Hepatocyte (in vitro differentiated cells): ENCODE results near the gene APOE. TPM values are rescaled to one million over a fixed set of nuclear protein-coding genes. Genes with fewer than 3 reads are reported as not detected.

Experiments used
- DNase-seq: peaks from one replicate; pipeline ENCODE4 v3.0.0-alpha.2; 2016; ENCODE audit warnings: low spot score
- H2AFZ ChIP-seq: fragments of 200-600 bp; sonication (generic); 2 replicates; pipeline ENCODE4 v1.6.0; 2016; ENCODE audit warnings: antibody characterized with exemption, mild to moderate bottlenecking
- H3K27ac ChIP-seq: fragments of 200-600 bp; sonication (generic); 2 replicates; pipeline ENCODE4 v1.5.1; 2016; ENCODE audit warnings: mild to moderate bottlenecking
- H3K27me3 ChIP-seq: fragments of 200-600 bp; sonication (generic); 2 replicates; pipeline ENCODE4 v1.6.1; 2016
- H3K36me3 ChIP-seq: fragments of 200-600 bp; sonication (generic); replicated peaks from 2 replicates; pipeline ENCODE4 v1.5.1; 2016; ENCODE audit warnings: low read depth; ENCODE audit not compliant: insufficient read depth
- H3K4me1 ChIP-seq: fragments of 200-600 bp; sonication (generic); 2 replicates; pipeline ENCODE4 v1.5.1; 2016; ENCODE audit warnings: mild to moderate bottlenecking, moderate library complexity; ENCODE audit not compliant: insufficient read depth
- H3K4me2 ChIP-seq: fragments of 200-600 bp; sonication (generic); 2 replicates; pipeline ENCODE4 v1.6.0; 2016
- H3K4me3 ChIP-seq: fragments of 200-600 bp; sonication (generic); 2 replicates; pipeline ENCODE4 v1.5.1; 2016; ENCODE audit warnings: mild to moderate bottlenecking
- H3K79me2 ChIP-seq: fragments of 200-600 bp; sonication (generic); 2 replicates; pipeline ENCODE4 v1.6.0; 2017; ENCODE audit warnings: mild to moderate bottlenecking
- H3K9me2 ChIP-seq: fragments of 200-600 bp; sonication (generic); replicated peaks from 2 replicates; pipeline ENCODE4 v1.6.0; 2017; ENCODE audit warnings: mild to moderate bottlenecking; ENCODE audit not compliant: insufficient read depth
- H3K9me3 ChIP-seq: fragments of 200-600 bp; sonication (generic); 2 replicates; pipeline ENCODE4 v1.5.1; 2016; ENCODE audit warnings: low read depth, mild to moderate bottlenecking
- H4K20me1 ChIP-seq: fragments of 200-600 bp; sonication (generic); 2 replicates; pipeline ENCODE4 v1.6.0; 2016; ENCODE audit warnings: mild to moderate bottlenecking; ENCODE audit not compliant: insufficient read depth, poor library complexity, severe bottlenecking
- EZH2 ChIP-seq: fragments of 200-600 bp; sonication (generic); IDR thresholded peaks from 2 replicates; pipeline ENCODE4 v1.6.1; 2016; ENCODE audit warnings: antibody characterized with exemption, mild to moderate bottlenecking, borderline replicate concordance
- EZH2phosphoT487 ChIP-seq: fragments of 200-600 bp; sonication (generic); IDR thresholded peaks from one replicate; pipeline ENCODE4 v1.6.1; 2018; ENCODE audit warnings: antibody characterized with exemption, mild to moderate bottlenecking, low read depth, moderate library complexity; ENCODE audit not compliant: unreplicated experiment, severe bottlenecking
- WGBS: methylation state at CpG from one replicate; pipeline ENCODE4 v1.1.6; 2016; ENCODE audit warnings: low lambda C conversion rate; ENCODE audit errors: missing lambda C conversion rate; 5-methylcytosine and 5-hydroxymethylcytosine counted together
- polyA plus RNA-seq: library from polyadenylated mRNA; unstranded; fragments of >200 nt; fragmentation: Nextera tagmentation; extraction: Ambion mirVana; gene quantifications from 2 replicates; pipeline ENCODE4 v1.2.1, GENCODE V29; 2016
- total RNA-seq: library from RNA; depleted of rRNA; stranded (reverse); fragments of >200 nt; gene quantifications from 2 replicates; pipeline ENCODE4 v1.2.3, GENCODE V29; 2014
- TF ChIP-seq, protein P1 (sequence below): fragments of 200-600 bp; sonication (generic); IDR thresholded peaks from 2 replicates; pipeline ENCODE4 v1.5.1; 2016; ENCODE audit warnings: antibody characterized with exemption, mild to moderate bottlenecking; ENCODE audit not compliant: poor library complexity

The APOE gene
- total and polyA plus RNA-seq, 2 experiments from 2014 or later: 3,946 to 4,019 TPM

DNA sequence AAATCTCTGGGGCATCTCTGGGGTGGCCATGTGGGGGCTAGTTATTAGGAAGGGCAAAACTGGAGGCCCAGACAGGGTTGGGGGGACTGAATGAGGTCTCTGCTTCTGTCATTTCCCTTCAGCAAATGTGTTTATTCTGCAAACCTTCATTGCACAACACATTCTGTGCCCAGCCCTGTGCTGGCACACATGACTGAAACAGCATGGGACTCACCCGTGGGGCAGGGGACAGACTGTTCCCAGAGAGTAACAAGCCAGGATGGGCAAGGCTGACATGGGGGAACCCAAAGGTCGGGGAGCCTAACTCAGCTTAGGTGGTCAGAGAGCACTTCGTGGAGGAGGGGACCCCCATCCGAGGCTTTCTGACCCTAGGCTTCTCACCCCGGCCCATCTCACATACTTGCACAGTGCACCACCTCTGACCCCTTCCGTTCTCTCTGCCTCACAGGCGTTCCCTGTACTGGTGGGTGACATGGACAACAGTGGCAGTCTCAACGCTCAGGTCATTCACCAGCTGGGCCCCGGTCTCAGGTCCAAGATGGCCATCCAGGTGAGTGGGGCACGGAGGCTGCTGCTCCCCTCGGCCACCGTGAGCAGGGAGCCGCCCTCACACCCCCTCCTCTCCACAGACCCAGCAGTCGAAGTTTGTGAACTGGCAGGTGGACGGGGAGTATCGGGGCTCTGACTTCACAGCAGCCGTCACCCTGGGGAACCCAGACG, 12.1 kb upstream of the APOE start:
- Histone ChIP-seq H3K27me3 (no peaks in the 10 kb centered on the region), H3K4me2 (no peak overlapping the region), H2AFZ (no peak overlapping the region), H3K9me3 (no peaks in the 10 kb centered on the region), H3K4me3 (no peak overlapping the region), H4K20me1 (peaks cover 2% of the 10 kb centered on the region), H3K27ac (no peak overlapping the region), H3K79me2 (peaks cover 21% of the 10 kb centered on the region), H3K36me3 (no peaks in the 10 kb centered on the region), H3K4me1 (peaks cover 9% of the 10 kb centered on the region), H3K9me2 (no peaks in the 10 kb centered on the region)
- 90% methylated on average over 17 of the region's 18 CpGs for WGBS
- TF ChIP-seq, protein P1, sequence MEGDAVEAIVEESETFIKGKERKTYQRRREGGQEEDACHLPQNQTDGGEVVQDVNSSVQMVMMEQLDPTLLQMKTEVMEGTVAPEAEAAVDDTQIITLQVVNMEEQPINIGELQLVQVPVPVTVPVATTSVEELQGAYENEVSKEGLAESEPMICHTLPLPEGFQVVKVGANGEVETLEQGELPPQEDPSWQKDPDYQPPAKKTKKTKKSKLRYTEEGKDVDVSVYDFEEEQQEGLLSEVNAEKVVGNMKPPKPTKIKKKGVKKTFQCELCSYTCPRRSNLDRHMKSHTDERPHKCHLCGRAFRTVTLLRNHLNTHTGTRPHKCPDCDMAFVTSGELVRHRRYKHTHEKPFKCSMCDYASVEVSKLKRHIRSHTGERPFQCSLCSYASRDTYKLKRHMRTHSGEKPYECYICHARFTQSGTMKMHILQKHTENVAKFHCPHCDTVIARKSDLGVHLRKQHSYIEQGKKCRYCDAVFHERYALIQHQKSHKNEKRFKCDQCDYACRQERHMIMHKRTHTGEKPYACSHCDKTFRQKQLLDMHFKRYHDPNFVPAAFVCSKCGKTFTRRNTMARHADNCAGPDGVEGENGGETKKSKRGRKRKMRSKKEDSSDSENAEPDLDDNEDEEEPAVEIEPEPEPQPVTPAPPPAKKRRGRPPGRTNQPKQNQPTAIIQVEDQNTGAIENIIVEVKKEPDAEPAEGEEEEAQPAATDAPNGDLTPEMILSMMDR: no peak
- no peak for TF ChIP-seq EZH2phosphoT487
- TF ChIP-seq EZH2: no peak
- no peak for DNase-seq

DNA sequence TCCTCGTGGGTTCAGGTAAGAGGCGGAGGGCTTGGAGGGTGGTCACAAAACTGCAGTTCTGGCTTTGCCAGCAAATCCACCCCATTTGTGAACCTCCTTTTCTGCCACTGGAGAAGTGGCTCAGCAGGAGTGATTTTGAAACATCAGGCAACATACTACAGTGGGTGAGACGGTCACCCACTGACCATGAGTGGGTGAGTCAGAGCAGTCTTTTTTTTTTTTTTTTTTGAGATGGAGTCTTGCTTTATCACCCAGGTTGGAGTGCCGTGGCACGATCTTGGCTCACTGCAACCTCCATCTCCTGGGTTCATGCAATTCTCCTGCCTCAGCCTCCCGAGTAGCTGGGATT, 11.6 kb upstream of the APOE start:
- 96% methylated on average over 6 of the region's 6 CpGs for WGBS
- peaks cover 21% of the 10 kb centered on the region for H3K79me2 ChIP-seq
- no peaks in the 10 kb centered on the region for H3K9me2 ChIP-seq
- peaks cover 9% of the 10 kb centered on the region for H3K4me1 ChIP-seq
- peaks cover 2% of the 10 kb centered on the region for H4K20me1 ChIP-seq
- H3K9me3 ChIP-seq: no peaks in the 10 kb centered on the region
- H3K36me3 ChIP-seq: no peaks in the 10 kb centered on the region
- no peak overlapping the region for H2AFZ ChIP-seq
- no peak for DNase-seq
- no peak overlapping the region for H3K4me3 ChIP-seq
- no peak overlapping the region for H3K27ac ChIP-seq
- H3K27me3 ChIP-seq: no peaks in the 10 kb centered on the region
- no peak overlapping the region for H3K4me2 ChIP-seq
- TF ChIP-seq, protein P1: no peak
- TF ChIP-seq EZH2phosphoT487 (no peak), EZH2 (no peak)

DNA sequence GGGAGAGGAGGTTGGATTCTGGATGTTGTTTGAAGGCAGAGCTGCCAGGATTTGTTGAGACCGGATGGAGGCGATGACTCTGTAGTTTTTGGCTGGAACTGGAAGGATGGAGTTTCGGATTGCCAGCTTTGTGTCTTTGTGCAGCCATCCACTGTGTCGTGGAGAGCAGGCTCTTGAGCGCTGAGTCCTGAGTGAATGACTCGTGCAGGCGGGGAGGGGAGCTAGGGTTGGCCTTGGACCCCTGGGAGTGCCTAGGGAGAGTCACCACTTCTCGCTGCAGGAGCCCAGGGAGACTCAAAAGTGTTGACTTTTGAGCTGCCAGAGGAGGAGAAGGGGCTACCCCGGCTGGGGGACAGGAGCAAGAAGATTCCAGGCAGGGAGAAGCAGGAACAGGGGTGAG, 10.7 kb upstream of the APOE start:
- Histone ChIP-seq H3K36me3 (no peaks in the 10 kb centered on the region), H3K4me2 (no peak overlapping the region), H3K9me2 (no peaks in the 10 kb centered on the region), H3K27ac (no peak overlapping the region), H2AFZ (no peak overlapping the region), H4K20me1 (peaks cover 2% of the 10 kb centered on the region), H3K27me3 (no peaks in the 10 kb centered on the region), H3K4me1 (peaks cover 5% of the 10 kb centered on the region), H3K79me2 (peaks cover 21% of the 10 kb centered on the region), H3K9me3 (no peaks in the 10 kb centered on the region), H3K4me3 (no peak overlapping the region)
- TF ChIP-seq EZH2phosphoT487: no peak
- no peak for TF ChIP-seq EZH2
- TF ChIP-seq, protein P1: no peak
- 83% methylated on average over 9 of the region's 9 CpGs for WGBS
- DNase-seq: no peak
